ENCODE data around the gene DEFB131B.

GRCh38 chr11:71913756-71914526 lies 35.7 kb downstream of the DEFB131B start:
- TF ChIP-seq CTCF (conservative IDR thresholded peaks at IDR 0.05; ENCODE audit: low read length), result no peak
- TF ChIP-seq EZH2phosphoT487 (IDR thresholded peaks at IDR 0.05; ENCODE audit: borderline replicate concordance), result no peak

Data from Loucy (cell line).